Activated naive CD4-positive, alpha-beta T cell treated with Interleukin-2 at 50 U/mL for 16 hours (primary cell): Measurements from ENCODE around the gene WIPF1.
A peak's percentile ranks its signal among the peaks of the same experiment; 100 is the strongest.
"Not testable (repeated sequence)": the region's sequence is repeated elsewhere in the genome, so short reads cannot be mapped to it uniquely, and the experiment has no call there.

Source experiments
- DNase-seq: peaks from one replicate; pipeline ENCODE4 v3.0.0-alpha.2; 2020

The WIPF1 gene

DNA sequence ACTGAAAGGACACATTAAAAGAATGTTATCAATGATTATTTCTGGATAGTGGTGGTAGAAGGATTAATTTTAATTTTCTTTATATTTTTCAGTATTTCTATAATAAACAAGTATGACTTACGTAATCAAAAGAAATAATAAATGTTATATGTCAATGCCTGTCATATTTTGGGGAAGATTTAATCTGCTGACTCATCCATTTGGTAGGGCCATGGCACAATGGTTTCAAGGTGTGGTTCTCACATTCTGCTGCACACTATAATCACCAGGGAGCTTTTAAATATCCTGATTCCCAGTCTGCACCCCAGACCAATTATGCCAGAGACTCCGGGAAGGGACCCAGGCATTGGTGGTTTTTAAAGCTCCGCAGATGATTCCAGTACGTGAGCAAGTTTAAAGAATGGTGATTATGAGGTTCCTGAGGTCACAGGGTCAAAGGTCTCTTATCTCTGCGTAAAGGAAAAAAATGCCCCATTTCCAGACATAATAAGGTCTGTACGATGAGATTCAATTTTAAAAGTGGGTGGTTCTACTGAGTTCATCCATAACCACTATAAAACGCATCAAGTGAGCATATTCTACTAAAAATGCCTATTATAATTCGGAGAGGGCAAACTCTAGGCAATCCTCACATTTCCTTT is 27.2 kb downstream of the WIPF1 start:
- no peak for DNase-seq

- no peak for DNase-seq
These were observed 27.9 kb downstream of the WIPF1 start for GRCh38 chr2:174569678-174570077.

- no peak for DNase-seq
These were observed 29.2 kb downstream of the WIPF1 start for GRCh38 chr2:174568425-174568824.

- DNase-seq: no peak
These were observed 30.7 kb downstream of the WIPF1 start for GRCh38 chr2:174566871-174567270.

DNA sequence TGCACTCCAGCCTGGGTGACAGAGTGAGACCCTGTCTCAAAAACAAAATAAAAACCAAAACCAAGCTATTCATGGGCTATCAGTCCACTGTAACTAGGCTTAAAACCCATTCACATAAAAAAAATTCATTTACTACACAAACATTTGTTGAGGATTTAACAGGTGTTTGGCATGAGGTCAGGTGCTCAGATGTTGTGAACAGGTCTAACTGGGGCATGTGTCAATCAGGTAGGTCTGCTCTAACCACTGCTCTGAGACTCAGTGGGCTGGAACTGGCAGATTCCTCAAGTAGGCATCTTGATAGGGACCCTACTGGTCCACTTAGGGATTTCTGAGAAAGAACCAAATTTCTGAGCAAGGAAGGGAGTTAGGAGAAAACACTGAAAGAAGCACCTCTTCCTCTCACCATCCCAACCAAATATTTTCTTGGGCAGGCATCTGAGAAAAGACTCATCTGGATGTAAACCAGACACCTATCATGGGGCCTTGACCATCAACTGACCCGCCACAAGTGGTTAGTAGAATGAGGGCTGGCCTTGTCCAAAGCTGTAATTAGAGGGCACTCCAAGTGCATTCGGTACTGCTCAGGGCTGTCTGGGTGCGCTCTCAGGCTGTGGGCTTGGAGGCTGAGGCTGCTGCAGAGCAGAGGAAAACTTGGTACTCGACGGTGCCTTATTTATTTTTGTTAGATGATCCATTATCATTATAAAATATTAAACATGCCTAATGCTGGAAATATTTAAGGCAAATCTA is 33.9 kb downstream of the WIPF1 start:
- no peak for DNase-seq

GRCh38 chr2:174561972-174562370 is 35.6 kb downstream of the WIPF1 start:
- no peak for DNase-seq

DNA sequence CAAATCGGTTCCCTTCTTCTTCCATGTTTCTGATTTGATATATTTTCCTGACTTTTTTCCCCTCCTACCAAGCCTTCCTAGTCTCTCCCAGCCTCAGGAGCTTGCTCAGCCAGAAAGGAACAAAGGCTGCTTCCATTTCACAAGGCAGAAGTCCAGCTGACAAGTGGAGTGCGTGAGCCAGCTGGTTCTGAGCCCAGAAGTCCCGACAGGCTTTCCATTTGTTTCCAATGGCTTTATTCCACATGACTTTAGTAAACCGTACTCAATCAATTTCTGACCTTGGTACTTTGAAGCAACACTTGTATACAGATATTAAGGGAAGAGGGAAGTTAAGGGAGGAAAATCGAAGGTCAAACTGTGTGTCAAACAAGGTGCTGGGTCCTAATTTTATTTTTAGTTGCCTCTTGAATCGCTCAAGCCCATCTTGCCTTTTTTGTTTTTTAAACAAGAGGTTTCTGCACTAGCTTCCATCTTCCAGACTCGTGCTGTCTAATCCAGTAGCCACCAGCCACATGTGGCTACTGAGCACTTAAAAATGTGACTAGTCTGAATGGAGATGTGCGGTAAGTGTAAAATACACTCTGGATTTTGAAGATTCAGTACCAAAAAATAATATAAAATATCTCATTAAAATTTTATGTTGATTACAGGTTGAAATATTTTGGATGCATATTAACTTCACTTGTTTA is 36.2 kb downstream of the WIPF1 start:
- DNase-seq: no peak

GRCh38 chr2:174560737-174561136 is 36.9 kb downstream of the WIPF1 start:
- no peak for DNase-seq

- DNase-seq: no peak
These were observed 41.6 kb downstream of the WIPF1 start for GRCh38 chr2:174555998-174556397.

DNA sequence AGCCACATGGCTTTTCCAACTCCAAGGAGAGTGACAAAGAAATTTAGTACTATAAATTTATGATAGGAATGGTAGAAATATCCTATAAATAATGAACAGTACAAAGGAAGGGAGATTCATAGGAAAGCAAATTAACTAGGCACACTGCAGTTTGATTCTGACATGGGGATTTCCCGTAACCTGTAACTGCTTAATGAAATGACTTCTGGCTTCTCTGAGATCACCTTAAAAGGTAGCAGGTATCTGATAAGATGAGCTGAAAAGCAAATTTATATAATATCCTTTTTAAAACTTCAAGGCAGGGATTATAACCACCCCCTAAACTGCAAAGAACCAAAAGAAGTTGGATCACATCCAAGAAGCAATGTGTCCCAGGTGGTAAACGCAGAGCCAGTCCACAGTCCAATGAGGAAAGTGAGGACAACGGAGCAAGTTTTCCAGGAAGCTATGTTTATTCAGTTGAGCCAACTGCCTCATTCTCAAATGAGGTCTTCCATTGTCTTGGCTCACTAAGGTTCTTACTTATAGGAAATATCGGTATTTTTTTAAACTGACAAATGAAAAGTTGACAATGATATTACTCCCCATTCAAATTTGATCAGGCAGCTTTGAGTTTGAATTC is 43.0 kb downstream of the WIPF1 start:
- no peak for DNase-seq

DNA sequence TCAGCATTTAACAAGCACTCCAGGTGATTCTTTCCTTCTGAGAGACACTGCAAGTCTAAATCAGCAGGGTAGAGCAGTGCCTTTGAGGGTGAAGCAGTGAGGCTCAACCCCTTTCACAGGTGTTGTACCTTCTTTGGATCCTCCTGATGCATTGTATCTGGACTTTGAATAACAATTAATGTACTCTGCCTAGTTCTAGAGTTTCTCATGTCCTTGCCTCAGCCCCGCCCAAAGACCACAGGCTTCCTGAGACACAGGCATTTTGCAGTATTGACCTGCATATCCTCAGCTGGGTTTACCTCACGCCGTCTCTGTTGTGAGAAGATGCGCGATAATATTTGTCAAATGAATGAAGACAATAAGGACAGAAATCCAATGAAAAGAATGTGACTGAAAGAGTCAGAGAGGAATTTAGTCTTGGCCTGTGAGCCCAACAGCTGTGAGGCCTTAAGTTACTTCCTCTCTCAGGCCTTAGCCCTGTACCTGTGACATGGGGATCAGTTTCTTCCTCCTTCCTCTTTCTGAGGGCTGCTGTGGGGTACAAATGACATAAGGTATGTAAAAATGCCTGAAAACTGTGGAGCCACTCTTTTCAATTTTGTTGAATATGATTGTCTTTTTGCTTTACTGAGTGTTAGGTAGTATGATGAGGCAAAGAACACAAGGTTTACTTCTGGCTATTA is 43.7 kb downstream of the WIPF1 start:
- DNase-seq: peak; percentile 12

GRCh38 chr2:174552880-174553279 is 44.7 kb downstream of the WIPF1 start:
- no peak for DNase-seq

- DNase-seq: no peak
These were observed 45.9 kb downstream of the WIPF1 start for GRCh38 chr2:174551697-174552096.

DNA sequence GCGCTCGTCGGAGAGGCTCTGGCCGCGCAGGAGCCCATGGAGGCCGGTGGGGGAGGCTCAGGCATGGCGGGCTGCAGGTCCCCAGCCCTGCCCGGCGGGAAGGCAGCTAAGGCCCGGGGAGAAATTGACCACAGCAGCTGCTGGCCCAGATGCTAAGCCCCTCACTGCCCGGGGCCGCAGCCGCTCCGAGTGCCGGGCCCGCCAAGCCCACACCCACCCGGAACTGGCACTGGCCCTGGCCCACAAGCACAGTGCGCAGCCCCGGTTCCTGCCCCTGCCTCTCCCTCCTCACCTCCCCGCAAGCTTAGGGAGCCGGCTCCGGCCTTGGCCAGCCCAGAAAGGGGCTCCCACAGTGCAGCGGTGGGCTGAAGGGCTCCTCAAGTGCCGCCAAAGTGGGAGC is 49.0 kb downstream of the WIPF1 start:
- DNase-seq: not testable (repeated sequence)

- DNase-seq: not testable (repeated sequence)
These were observed 49.6 kb downstream of the WIPF1 start for GRCh38 chr2:174548021-174548420.

DNA sequence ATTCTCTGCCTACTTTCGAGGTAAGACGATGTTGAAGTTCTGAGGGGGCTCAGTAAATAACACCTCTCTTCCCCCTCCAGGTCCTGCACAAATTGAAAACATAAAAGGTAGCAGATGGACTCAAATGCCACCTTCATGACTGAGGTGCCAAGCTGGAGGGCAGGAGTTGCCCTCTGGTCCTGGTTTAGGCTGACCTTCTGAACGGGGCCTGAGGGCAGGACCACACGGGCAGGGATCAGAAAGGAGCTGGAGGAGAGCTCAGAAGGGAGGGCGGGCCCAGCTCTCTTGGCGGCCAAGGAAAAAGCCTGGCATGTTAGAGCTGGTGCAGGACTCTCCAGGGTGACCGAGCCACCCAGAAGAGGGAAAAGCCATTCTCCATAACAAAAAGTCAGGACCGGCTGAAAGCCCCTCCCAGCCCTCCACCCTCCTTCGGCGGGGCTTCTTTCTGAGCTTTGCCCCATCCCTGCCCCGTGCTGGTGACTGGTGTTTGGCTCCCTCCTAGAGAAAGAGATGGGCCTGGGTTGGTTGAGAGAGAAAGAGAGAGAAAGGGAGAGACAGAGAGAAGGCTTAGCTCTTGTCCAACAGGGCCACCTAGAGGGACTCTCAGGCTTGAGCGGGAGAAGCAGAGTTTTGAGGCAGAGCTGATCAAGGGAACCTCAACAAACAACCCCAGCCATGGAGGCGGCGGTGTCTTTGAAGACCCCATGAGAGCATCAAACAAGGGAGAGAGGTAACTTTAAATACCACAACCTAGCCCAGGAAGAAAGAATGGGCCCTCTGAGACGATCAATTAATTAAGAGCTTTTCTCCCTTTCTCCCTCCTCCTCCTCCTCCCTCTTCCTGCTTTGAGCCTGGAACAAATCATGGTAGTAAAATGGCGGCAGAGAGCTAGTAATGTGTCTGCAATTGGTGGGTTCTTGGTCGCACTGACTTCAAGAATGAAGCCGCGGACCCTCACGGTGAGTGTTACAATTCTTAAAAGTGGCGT is 50.8 kb downstream of the WIPF1 start:
- peak; percentile 35 for DNase-seq

DNA sequence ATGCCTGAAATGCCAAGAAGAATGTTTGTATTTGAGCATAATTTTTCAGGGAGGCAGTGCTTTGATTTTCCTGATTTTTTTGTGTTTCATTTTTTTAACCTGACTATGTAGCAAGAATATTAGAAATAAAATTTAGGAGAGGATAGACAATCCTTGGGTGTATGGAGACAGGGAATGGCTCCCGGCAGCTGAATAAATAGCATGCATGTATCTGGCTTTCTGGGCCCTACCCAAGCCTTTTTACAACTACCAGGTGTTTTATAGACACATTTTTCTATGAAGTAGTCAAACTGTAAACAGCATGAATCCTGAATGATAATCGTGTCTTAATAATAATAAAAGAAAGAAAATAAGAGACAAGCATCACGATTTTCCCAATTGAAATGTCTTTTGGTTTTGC is 52.4 kb downstream of the WIPF1 start:
- no peak for DNase-seq

DNA sequence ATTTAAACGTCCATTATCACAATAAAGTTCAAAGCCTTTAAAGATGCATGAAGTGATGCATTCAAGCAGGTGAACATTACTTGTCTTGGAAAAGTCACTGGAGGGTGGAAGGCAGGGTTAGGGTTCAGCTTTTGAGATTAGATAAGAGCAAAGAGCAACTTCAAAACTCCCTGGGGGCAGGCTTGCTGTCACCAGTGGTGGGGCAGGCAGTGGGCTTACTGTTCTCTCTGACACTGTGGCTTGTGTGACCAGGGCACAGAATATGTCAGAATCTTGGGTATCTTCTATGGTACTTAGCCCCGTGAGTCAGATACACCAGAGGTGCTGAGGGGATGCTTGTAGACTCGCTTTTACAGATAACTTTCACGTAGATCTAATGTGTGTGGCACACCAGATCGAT is 52.8 kb downstream of the WIPF1 start:
- DNase-seq: no peak

DNA sequence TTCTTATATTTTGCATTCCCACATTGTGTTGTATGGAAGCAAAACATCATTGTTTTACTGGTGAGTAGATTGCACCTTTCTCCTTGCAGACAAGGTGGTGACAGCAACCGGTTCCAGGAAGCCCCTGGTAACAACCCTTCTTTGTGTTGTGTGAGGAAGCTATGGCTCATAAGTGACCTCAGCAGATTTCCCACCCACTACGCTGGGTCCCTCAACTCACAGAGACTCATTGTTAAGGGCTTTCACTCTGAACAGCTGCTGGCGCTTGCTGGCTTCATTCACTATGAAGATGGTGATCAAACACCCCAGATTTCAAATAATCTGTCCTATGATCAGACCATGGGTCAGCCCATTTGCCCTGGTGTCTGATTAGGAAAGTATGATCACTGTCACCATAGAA is 53.4 kb downstream of the WIPF1 start:
- no peak for DNase-seq

DNA sequence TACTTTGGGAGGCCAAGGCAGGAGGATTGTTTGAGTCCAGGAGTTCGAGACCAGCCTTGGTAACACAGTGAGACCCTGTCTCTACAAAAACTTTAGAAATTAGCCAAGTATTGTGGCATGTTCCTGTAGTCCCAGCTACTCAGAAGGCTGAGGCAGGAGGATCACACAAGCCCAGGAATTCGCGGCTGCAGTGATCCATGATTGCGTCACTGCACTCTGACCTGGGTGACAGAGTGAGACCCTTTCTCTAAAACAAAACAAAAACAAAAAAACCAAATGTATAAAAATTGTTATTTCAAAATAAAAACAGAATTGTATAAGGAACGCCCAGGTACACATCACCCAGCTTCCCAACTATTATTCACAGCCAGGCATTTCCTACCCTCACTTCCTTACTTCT is 56.7 kb downstream of the WIPF1 start:
- DNase-seq: no peak

- DNase-seq: no peak
These were observed 61.6 kb downstream of the WIPF1 start for GRCh38 chr2:174535757-174536703.
